Measurements from ENCODE around the gene TRABD2A. TPM values are rescaled to one million over a fixed set of nuclear protein-coding genes. Genes with fewer than 3 reads are reported as not detected.

Gene TRABD2A
- total and polyA plus RNA-seq, 2 of the 13 experiments (the other 11 are each of a cell fraction or from before 2014, with no cell fraction given): 0.15 TPM; not detected in 1

DNA sequence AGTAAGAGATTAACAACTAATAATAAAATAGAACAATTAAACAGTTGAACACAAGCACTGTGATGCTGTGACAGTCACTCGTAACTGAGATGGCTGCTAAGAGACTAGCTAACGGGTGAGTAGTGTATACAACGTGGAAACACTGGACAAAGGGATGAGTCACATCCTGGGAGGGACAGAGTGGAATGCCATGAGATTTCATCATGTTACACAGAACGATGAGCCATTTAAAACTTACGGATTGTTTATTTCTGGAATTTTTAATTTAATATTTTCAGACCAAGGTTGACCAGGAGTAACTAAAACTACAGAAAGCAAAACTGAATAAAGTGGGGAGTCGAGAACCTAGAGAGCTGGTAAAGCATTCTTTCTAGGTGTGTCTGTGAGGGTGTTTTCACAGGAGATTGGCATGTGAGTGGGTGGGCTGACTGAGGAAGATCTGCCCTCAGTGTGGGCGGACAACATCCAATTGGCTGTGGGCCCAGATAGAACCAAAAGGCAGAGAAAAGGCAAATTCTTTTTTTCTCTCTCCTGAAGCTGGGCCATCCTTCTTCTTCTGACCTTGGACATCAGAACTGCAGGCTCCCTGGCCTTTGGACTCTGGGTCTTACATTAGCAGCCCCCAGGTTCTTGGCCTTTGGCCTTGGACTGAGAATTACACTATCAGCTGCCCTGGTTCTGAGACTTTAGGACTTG, 39.1 kb upstream of the TRABD2A start (continued):
- TF ChIP-seq, protein P1, sequence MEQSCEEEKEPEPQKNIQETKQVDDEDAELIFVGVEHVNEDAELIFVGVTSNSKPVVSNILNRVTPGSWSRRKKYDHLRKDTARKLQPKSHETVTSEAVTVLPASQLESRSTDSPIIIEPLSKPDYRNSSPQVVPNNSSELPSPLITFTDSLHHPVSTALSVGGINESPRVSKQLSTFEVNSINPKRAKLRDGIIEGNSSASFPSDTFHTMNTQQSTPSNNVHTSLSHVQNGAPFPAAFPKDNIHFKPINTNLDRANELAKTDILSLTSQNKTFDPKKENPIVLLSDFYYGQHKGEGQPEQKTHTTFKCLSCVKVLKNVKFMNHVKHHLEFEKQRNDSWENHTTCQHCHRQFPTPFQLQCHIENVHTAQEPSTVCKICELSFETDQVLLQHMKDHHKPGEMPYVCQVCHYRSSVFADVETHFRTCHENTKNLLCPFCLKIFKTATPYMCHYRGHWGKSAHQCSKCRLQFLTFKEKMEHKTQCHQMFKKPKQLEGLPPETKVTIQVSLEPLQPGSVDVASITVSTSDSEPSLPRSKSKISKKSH (CRISPR knock-in tag; IDR thresholded peaks at IDR 0.05; ENCODE audit: borderline replicate concordance): no peak
- TF ChIP-seq ZNF746 (CRISPR knock-in tag; IDR thresholded peaks at IDR 0.05): no peak
- TF ChIP-seq ISL2 (CRISPR knock-in tag; IDR thresholded peaks at IDR 0.05): no peak
- TF ChIP-seq BRCA1 (CRISPR knock-in tag; IDR thresholded peaks at IDR 0.05): no peak
- no peak for TF ChIP-seq KLF9 (CRISPR knock-in tag; IDR thresholded peaks at IDR 0.05; ENCODE audit: low read depth)
- TF ChIP-seq, protein P2, sequence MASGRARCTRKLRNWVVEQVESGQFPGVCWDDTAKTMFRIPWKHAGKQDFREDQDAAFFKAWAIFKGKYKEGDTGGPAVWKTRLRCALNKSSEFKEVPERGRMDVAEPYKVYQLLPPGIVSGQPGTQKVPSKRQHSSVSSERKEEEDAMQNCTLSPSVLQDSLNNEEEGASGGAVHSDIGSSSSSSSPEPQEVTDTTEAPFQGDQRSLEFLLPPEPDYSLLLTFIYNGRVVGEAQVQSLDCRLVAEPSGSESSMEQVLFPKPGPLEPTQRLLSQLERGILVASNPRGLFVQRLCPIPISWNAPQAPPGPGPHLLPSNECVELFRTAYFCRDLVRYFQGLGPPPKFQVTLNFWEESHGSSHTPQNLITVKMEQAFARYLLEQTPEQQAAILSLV (CRISPR knock-in tag; IDR thresholded peaks at IDR 0.05; ENCODE audit: borderline replicate concordance): no peak
- no peak for TF ChIP-seq PPARG (CRISPR knock-in tag; conservative IDR thresholded peaks at IDR 0.05)
- no peak for TF ChIP-seq RFX1 (IDR thresholded peaks at IDR 0.05)
- no peak for TF ChIP-seq NKX3-1 (CRISPR knock-in tag; IDR thresholded peaks at IDR 0.05)
- TF ChIP-seq, protein P3, sequence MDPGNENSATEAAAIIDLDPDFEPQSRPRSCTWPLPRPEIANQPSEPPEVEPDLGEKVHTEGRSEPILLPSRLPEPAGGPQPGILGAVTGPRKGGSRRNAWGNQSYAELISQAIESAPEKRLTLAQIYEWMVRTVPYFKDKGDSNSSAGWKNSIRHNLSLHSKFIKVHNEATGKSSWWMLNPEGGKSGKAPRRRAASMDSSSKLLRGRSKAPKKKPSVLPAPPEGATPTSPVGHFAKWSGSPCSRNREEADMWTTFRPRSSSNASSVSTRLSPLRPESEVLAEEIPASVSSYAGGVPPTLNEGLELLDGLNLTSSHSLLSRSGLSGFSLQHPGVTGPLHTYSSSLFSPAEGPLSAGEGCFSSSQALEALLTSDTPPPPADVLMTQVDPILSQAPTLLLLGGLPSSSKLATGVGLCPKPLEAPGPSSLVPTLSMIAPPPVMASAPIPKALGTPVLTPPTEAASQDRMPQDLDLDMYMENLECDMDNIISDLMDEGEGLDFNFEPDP (CRISPR knock-in tag; conservative IDR thresholded peaks at IDR 0.05): no peak
- no peak for TF ChIP-seq THYN1 (CRISPR knock-in tag; IDR thresholded peaks at IDR 0.05; ENCODE audit: borderline replicate concordance, low read depth)
- TF ChIP-seq HNRNPUL1 (IDR thresholded peaks at IDR 0.05; ENCODE audit: low read depth, low read length): no peak
- TF ChIP-seq FOSL2 (CRISPR knock-in tag; IDR thresholded peaks at IDR 0.05): peak; percentile 100
- no peak for TF ChIP-seq ARID2 (CRISPR knock-in tag; IDR thresholded peaks at IDR 0.05; ENCODE audit: borderline replicate concordance)
- peak; percentile 20; the same call in 1 of the 2 replicates for TF ChIP-seq SIN3A (IDR thresholded peaks at IDR 0.05; ENCODE audit: borderline replicate concordance, low read depth, low read length)
- TF ChIP-seq, protein P4, sequence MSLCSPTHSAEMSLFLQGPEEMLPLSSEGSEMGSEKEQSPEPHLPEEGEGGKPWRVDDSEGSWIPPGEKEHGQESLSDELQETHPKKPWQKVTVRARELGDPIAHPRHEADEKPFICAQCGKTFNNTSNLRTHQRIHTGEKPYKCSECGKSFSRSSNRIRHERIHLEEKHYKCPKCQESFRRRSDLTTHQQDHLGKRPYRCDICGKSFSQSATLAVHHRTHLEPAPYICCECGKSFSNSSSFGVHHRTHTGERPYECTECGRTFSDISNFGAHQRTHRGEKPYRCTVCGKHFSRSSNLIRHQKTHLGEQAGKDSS (CRISPR knock-in tag; IDR thresholded peaks at IDR 0.05; ENCODE audit: borderline replicate concordance, low read depth): no peak
- no peak for TF ChIP-seq SMC3 (IDR thresholded peaks at IDR 0.05; ENCODE audit: low read length)
- no peak for TF ChIP-seq WIZ (CRISPR knock-in tag; IDR thresholded peaks at IDR 0.05)
- no peak for TF ChIP-seq ATRX (CRISPR knock-in tag; IDR thresholded peaks at IDR 0.05; ENCODE audit: borderline replicate concordance)
- peak; percentile 61; the same call in 1 of the 2 replicates for TF ChIP-seq HMG20A (CRISPR knock-in tag; IDR thresholded peaks at IDR 0.05; ENCODE audit: borderline replicate concordance)
